ENCODE results near the gene DCP1B. TPM values are rescaled to one million over a fixed set of nuclear protein-coding genes. Genes with fewer than 3 reads are reported as not detected.

DCP1B gene
- total and polyA plus RNA-seq, 12 donors: 1.1 to 4.9 (median 2.0) TPM

DNA sequence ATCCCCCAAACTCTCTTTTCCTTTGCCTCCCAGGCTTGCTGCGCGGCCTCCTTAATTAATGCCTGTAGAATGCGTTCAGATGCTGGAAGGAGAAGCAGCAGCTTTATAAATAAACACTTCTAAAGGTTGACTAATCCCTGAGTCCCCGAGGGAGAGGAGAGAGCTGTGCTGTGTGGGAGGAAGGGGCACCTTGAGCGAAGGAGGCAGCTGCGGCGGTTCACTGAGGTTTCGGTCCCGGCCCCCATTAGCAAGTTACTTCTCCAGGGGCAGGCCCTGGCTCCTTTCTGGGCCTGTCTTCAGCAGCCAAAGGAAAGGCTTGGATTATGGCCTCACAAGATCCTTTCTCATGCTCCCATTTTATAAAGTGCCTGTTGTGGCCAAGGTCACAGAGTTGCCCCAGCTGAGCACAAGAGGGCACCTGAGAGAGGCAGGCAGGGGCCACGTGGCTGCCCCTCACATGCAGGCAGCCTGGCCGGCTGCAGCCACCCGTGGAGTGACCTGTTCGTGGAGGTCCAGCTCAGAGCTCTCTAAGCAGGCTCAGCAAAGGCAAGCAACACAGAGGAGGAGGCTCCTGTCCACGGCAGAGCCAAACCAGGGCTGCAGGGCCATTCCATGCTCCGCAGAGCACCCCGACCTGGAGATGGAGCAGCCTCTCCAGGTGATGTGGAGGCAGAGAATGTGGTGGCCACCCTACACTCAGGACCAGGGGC is 70.8 kb downstream of the DCP1B start:
- Histone ChIP-seq H3K27ac (no peak overlapping the region), H3K9me3 (no peaks in the 10 kb centered on the region), H3K36me3 (peaks cover 0 to 8% (median 0%) of the 10 kb centered on the region in 9 donors), H3K4me1 (peaks cover 2 to 46% (median 14%) of the 10 kb centered on the region in 9 donors), H3K4me3 (no peak overlapping the region), H3K27me3 (peaks cover 0 to 4% (median 0%) of the 10 kb centered on the region in 7 donors)
- no peak for TF ChIP-seq CTCF (IDR thresholded peaks at IDR 0.05)
- WGBS, 2 donors: 70 to 75% methylated on average over 16 of the region's 16 CpGs
- DNase-seq (no peak), ATAC-seq (no peak)
- intact Hi-C loops (cut with DNase I): loop anchor here in 2 of 10 donors (5.0 to 10.0 kb wide), 2 partner anchors 289 to 291 kb away; no protein-coding TSS in a partner anchor

DNA sequence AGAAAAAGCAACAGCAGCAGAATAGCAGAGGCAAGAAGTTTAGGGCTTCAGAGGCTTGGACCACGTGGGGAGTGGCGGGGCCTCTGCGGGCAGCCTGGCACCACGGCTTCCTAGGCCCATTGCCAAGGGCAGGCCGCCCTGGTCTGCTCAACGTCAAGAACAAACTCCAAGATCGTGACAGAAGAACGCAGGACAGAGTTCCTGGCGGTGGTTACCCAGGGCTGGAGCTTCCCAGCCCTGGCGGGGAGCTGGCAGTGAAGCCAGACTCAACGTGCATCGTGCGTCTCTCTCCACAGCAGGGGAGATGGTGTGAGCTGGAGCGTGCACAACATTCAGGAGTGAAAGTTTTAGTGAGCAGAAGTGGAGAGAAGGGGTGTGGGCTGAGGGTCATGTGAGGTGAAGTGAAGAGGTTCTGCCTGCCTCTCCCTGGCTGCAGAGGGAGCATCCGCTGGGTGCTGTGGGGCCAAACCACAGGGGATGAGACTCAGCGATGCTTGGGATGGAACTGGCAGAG is 71.9 kb downstream of the DCP1B start:
- Histone ChIP-seq H3K9me3 (no peaks in the 10 kb centered on the region), H3K27ac (peak overlapping the region in 4 of 10 donors; percentile 40 to 52 (median 44)), H3K4me3 (no peak overlapping the region), H3K36me3 (no peaks in the 10 kb centered on the region), H3K27me3 (peaks cover 0 to 4% (median 0%) of the 10 kb centered on the region in 7 donors), H3K4me1 (peaks cover 4 to 57% (median 18%) of the 10 kb centered on the region in 9 donors)
- TF ChIP-seq CTCF (IDR thresholded peaks at IDR 0.05): no peak
- DNase-seq: peak; percentile 72 to 75
- intact Hi-C loops (cut with DNase I): loop anchor here in 2 of 10 donors (5.0 to 10.0 kb wide), 2 partner anchors 288 to 290 kb away; no protein-coding TSS in a partner anchor
- 34 to 39% methylated on average over 16 of the region's 16 CpGs for WGBS, 2 donors
- ATAC-seq: peak; percentile 61 to 90 (median 80)

- Histone ChIP-seq H3K27me3 (peaks cover 0 to 4% (median 0%) of the 10 kb centered on the region in 7 donors), H3K36me3 (no peaks in the 10 kb centered on the region), H3K4me1 (peaks cover 4 to 62% (median 19%) of the 10 kb centered on the region in 9 donors), H3K9me3 (no peaks in the 10 kb centered on the region), H3K27ac (no peak overlapping the region), H3K4me3 (no peak overlapping the region)
- ATAC-seq: no peak
- intact Hi-C loops (cut with DNase I): loop anchor here in 2 of 10 donors (5.0 to 10.0 kb wide), 2 partner anchors 287 to 289 kb away; no protein-coding TSS in a partner anchor
- DNase-seq: no peak
- WGBS, 2 donors: 76 to 78% methylated on average over 9 of the region's 9 CpGs
- no peak for TF ChIP-seq CTCF (IDR thresholded peaks at IDR 0.05)
Observed at GRCh38 chr12:1931642-1932041, 72.6 kb downstream of the DCP1B start.

GRCh38 chr12:1930803-1931597 is 73.3 kb downstream of the DCP1B start:
- no peaks in the 10 kb centered on the region for H3K36me3 ChIP-seq
- no peak for TF ChIP-seq CTCF (IDR thresholded peaks at IDR 0.05)
- no peak for ATAC-seq
- no peak overlapping the region for H3K27ac ChIP-seq
- no peak overlapping the region for H3K4me3 ChIP-seq
- intact Hi-C loops (cut with DNase I): loop anchor here in 2 of 10 donors (5.0 to 10.0 kb wide), 2 partner anchors 286 to 289 kb away; no protein-coding TSS in a partner anchor
- WGBS, 2 donors: 87 to 91% methylated on average over 27 of the region's 27 CpGs
- H3K27me3 ChIP-seq: peaks cover 0 to 4% (median 0%) of the 10 kb centered on the region in 7 donors
- peaks cover 2 to 64% (median 23%) of the 10 kb centered on the region in 9 donors for H3K4me1 ChIP-seq
- H3K9me3 ChIP-seq: no peaks in the 10 kb centered on the region
- DNase-seq: no peak

All from heart right ventricle (tissue), 16 donors.